ENCODE results near the gene GSG1L.

The GSG1L gene

DNA sequence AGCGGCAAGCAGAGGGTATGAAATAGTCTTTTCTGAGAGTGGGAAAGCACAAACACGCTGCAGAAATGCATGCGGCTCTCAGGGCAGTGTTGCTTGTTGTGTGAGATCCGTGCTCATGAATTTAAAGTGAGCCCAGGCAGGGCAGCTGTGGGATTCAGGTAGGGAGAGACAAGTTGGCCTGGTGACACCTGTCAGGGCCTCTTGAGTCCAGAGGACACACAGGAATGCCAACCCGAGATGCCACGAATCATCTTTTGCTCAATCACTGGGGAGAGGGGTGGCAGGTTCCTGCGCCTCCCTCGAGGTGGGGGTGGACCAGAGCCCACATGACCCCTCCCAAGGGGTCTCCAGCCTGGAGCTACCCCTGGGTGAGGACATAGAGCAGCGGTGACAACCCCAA, 211.9 kb downstream of the GSG1L start:
- Histone ChIP-seq H2BK120ac (ENCODE audit: low read depth, low read length) (no peak overlapping the region), H3K4me3 (ENCODE audit: insufficient read depth in 1 of 2, low read depth in 1 of 2, low read length in 2 of 2) (no peak overlapping the region), H2BK5ac (ENCODE audit: low read depth, low read length, poor library complexity, severe bottlenecking) (no peak overlapping the region), H3K4me1 (ENCODE audit: control insufficient read depth, insufficient read depth, low read depth, low read length) (peaks cover 6% of the 10 kb centered on the region), H3K14ac (ENCODE audit: low read length in 2 of 2) (no peak overlapping the region), H3K9ac (ENCODE audit: low read length) (no peak overlapping the region), H3K27me3 (ENCODE audit: control insufficient read depth in 1 of 2, insufficient read depth in 1 of 2, low read length in 2 of 2) (peaks cover 42 to 70% of the 10 kb centered on the region in 2 experiments), H2BK15ac (ENCODE audit: low read depth, poor library complexity, severe bottlenecking) (no peak overlapping the region), H2BK12ac (ENCODE audit: low read length in 2 of 2) (no peak overlapping the region), H3K79me1 (replicated peaks; ENCODE audit: low read length, poor library complexity, severe bottlenecking) (no peaks in the 10 kb centered on the region), H3K36me3 (ENCODE audit: control insufficient read depth in 1 of 2, insufficient read depth in 2 of 2, low read depth in 1 of 2, low read length in 2 of 2) (no peaks in the 10 kb centered on the region), H4K8ac (ENCODE audit: low read length) (no peak overlapping the region), H3K4me2 (ENCODE audit: low read length, poor library complexity, severe bottlenecking) (no peak overlapping the region), H2AK5ac (ENCODE audit: low read length, severe bottlenecking) (no peak overlapping the region), H3K23ac (ENCODE audit: low read length in 2 of 2) (no peak overlapping the region), H2AFZ (ENCODE audit: low read depth, low read length) (no peak overlapping the region), H3K9me3 (ENCODE audit: control insufficient read depth, low read length) (no peaks in the 10 kb centered on the region), H4K91ac (ENCODE audit: low read length) (no peak overlapping the region), H3K27ac (ENCODE audit: low read length, poor library complexity, severe bottlenecking) (no peak overlapping the region), H3K4ac (ENCODE audit: low read depth in 1 of 2, low read length in 2 of 2) (no peak overlapping the region), H3K18ac (ENCODE audit: low read depth in 1 of 2, low read length in 2 of 2) (no peak overlapping the region)
- WGBS = 62% methylated on average over 9 of the region's 9 CpGs
- DNase-seq = no peak

DNA sequence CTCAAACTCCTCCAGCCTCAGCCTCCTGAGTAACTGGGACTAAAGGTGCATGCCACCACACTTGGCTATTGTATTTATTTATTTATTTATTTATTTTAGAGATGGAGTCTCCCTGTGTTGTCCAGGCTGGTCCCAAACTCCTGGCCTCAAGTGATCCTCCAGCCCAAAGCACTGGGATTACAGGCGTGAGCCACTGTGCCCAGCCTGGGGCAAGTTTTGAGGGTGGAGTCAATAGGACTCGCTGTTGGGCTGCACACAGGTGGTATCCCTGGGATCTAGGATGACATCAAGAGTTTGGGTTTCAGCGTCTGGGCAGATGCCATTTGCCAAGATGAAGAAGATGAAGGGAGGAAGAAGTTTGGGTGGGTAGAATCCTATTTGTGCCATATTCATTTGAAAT, 213.9 kb downstream of the GSG1L start:
- H2BK15ac ChIP-seq (ENCODE audit: low read depth, poor library complexity, severe bottlenecking) = no peak overlapping the region
- H3K4ac ChIP-seq (ENCODE audit: low read depth in 1 of 2, low read length in 2 of 2) = no peak overlapping the region
- H3K79me1 ChIP-seq (replicated peaks; ENCODE audit: low read length, poor library complexity, severe bottlenecking) = no peaks in the 10 kb centered on the region
- H3K9ac ChIP-seq (ENCODE audit: low read length) = no peak overlapping the region
- H3K36me3 ChIP-seq (ENCODE audit: control insufficient read depth in 1 of 2, insufficient read depth in 2 of 2, low read depth in 1 of 2, low read length in 2 of 2) = no peaks in the 10 kb centered on the region
- 90% methylated on average over 2 of the region's 3 CpGs for WGBS
- no peak overlapping the region for H2AK5ac ChIP-seq (ENCODE audit: low read length, severe bottlenecking)
- DNase-seq = no peak
- no peak overlapping the region for H3K27ac ChIP-seq (ENCODE audit: low read length, poor library complexity, severe bottlenecking)
- no peak overlapping the region for H3K4me2 ChIP-seq (ENCODE audit: low read length, poor library complexity, severe bottlenecking)
- peaks cover 45 to 67% of the 10 kb centered on the region in 2 experiments for H3K27me3 ChIP-seq (ENCODE audit: control insufficient read depth in 1 of 2, insufficient read depth in 1 of 2, low read length in 2 of 2)
- H4K8ac ChIP-seq (ENCODE audit: low read length) = no peak overlapping the region
- no peak overlapping the region for H3K4me3 ChIP-seq (ENCODE audit: insufficient read depth in 1 of 2, low read depth in 1 of 2, low read length in 2 of 2)
- H2BK5ac ChIP-seq (ENCODE audit: low read depth, low read length, poor library complexity, severe bottlenecking) = no peak overlapping the region
- H3K14ac ChIP-seq (ENCODE audit: low read length in 2 of 2) = no peak overlapping the region
- no peak overlapping the region for H2BK12ac ChIP-seq (ENCODE audit: low read length in 2 of 2)
- no peak overlapping the region for H2BK120ac ChIP-seq (ENCODE audit: low read depth, low read length)
- no peak overlapping the region for H3K23ac ChIP-seq (ENCODE audit: low read length in 2 of 2)
- H3K4me1 ChIP-seq (ENCODE audit: control insufficient read depth, insufficient read depth, low read depth, low read length) = peaks cover 6% of the 10 kb centered on the region
- H2AFZ ChIP-seq (ENCODE audit: low read depth, low read length) = no peak overlapping the region
- H3K18ac ChIP-seq (ENCODE audit: low read depth in 1 of 2, low read length in 2 of 2) = no peak overlapping the region
- no peak overlapping the region for H4K91ac ChIP-seq (ENCODE audit: low read length)
- no peaks in the 10 kb centered on the region for H3K9me3 ChIP-seq (ENCODE audit: control insufficient read depth, low read length)

DNA sequence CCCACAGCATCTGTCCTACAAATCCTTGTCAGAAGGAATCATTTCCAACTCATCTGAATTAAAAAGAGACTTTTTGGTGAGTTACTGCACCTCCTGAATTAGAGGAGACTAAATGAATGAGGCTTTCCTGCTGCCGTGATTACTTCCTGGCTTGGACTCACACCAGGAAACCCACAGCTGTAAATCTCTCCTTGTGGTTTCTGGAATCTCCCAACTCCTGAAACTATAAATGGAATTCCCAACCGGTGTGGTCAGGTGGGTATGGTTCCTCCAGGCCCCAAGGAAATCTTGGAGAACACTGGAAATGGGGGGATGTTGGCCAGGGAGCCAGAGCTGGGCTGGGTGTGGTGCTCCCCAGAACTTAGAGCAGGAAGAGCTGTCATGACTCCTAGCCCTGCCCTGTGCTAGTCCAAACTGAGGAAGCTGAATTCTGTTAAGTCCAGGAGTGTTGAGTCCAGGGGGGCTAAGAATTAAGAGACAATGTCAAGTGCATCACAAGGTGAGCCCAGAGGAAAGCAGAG, 216.4 kb downstream of the GSG1L start:
- WGBS = 12% methylated on average over 2 of the region's 2 CpGs
- H2BK15ac ChIP-seq (ENCODE audit: low read depth, poor library complexity, severe bottlenecking) = no peak overlapping the region

DNA sequence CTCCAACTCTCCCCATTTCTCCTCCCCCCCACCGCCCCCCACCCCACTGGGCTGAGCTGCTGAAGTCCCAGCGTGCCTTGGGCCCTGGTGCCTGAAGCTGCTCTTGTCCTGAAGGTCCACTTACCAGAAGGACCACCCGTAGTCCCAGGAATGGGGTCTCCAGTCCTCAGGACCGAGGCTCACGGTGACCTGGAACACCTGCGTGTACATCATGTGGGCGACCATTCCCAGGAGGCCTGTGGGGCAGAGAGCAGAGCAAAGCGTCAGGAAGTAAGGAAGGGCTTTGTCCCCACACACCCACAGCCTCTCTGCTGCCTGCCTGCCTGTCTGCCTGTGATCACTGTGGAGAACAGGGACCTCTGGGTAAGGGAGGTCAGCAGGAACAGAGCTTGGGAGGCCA, 218.7 kb downstream of the GSG1L start:
- Histone ChIP-seq H3K36me3 (ENCODE audit: control insufficient read depth in 1 of 2, insufficient read depth in 2 of 2, low read depth in 1 of 2, low read length in 2 of 2) (no peaks in the 10 kb centered on the region), H2BK12ac (ENCODE audit: low read length in 2 of 2) (no peak overlapping the region), H2BK5ac (ENCODE audit: low read depth, low read length, poor library complexity, severe bottlenecking) (no peak overlapping the region), H2AFZ (ENCODE audit: low read depth, low read length) (no peak overlapping the region), H2BK120ac (ENCODE audit: low read depth, low read length) (no peak overlapping the region), H3K27ac (ENCODE audit: low read length, poor library complexity, severe bottlenecking) (no peak overlapping the region), H2BK15ac (ENCODE audit: low read depth, poor library complexity, severe bottlenecking) (no peak overlapping the region), H3K23ac (ENCODE audit: low read length in 2 of 2) (no peak overlapping the region), H3K9me3 (ENCODE audit: control insufficient read depth, low read length) (no peaks in the 10 kb centered on the region), H3K4me3 (ENCODE audit: insufficient read depth in 1 of 2, low read depth in 1 of 2, low read length in 2 of 2) (no peak overlapping the region), H3K18ac (ENCODE audit: low read depth in 1 of 2, low read length in 2 of 2) (no peak overlapping the region), H3K79me1 (replicated peaks; ENCODE audit: low read length, poor library complexity, severe bottlenecking) (no peaks in the 10 kb centered on the region), H4K8ac (ENCODE audit: low read length) (no peak overlapping the region), H3K4me1 (ENCODE audit: control insufficient read depth, insufficient read depth, low read depth, low read length) (peaks cover 6% of the 10 kb centered on the region), H3K4me2 (ENCODE audit: low read length, poor library complexity, severe bottlenecking) (no peak overlapping the region), H2AK5ac (ENCODE audit: low read length, severe bottlenecking) (no peak overlapping the region), H3K4ac (ENCODE audit: low read depth in 1 of 2, low read length in 2 of 2) (no peak overlapping the region), H3K14ac (ENCODE audit: low read length in 2 of 2) (no peak overlapping the region), H4K91ac (ENCODE audit: low read length) (no peak overlapping the region), H3K9ac (ENCODE audit: low read length) (no peak overlapping the region), H3K27me3 (ENCODE audit: control insufficient read depth in 1 of 2, insufficient read depth in 1 of 2, low read length in 2 of 2) (peaks cover 26 to 63% of the 10 kb centered on the region in 2 experiments)
- 75% methylated on average over 7 of the region's 8 CpGs for WGBS
- no peak for DNase-seq

More for the DNA sequence above, 216.4 kb downstream of the GSG1L start:
- H2BK5ac ChIP-seq (ENCODE audit: low read depth, low read length, poor library complexity, severe bottlenecking) = no peak overlapping the region
- H3K4ac ChIP-seq (ENCODE audit: low read depth in 1 of 2, low read length in 2 of 2) = no peak overlapping the region
- no peaks in the 10 kb centered on the region for H3K36me3 ChIP-seq (ENCODE audit: control insufficient read depth in 1 of 2, insufficient read depth in 2 of 2, low read depth in 1 of 2, low read length in 2 of 2)
- H3K27ac ChIP-seq (ENCODE audit: low read length, poor library complexity, severe bottlenecking) = no peak overlapping the region
- peaks cover 6% of the 10 kb centered on the region for H3K4me1 ChIP-seq (ENCODE audit: control insufficient read depth, insufficient read depth, low read depth, low read length)
- H3K18ac ChIP-seq (ENCODE audit: low read depth in 1 of 2, low read length in 2 of 2) = no peak overlapping the region
- no peak overlapping the region for H2BK120ac ChIP-seq (ENCODE audit: low read depth, low read length)
- H3K9me3 ChIP-seq (ENCODE audit: control insufficient read depth, low read length) = no peaks in the 10 kb centered on the region
- no peak overlapping the region for H3K4me3 ChIP-seq (ENCODE audit: insufficient read depth in 1 of 2, low read depth in 1 of 2, low read length in 2 of 2)
- peaks cover 38 to 65% of the 10 kb centered on the region in 2 experiments for H3K27me3 ChIP-seq (ENCODE audit: control insufficient read depth in 1 of 2, insufficient read depth in 1 of 2, low read length in 2 of 2)
- H3K14ac ChIP-seq (ENCODE audit: low read length in 2 of 2) = no peak overlapping the region
- no peak overlapping the region for H3K4me2 ChIP-seq (ENCODE audit: low read length, poor library complexity, severe bottlenecking)
- H4K91ac ChIP-seq (ENCODE audit: low read length) = no peak overlapping the region
- H2AFZ ChIP-seq (ENCODE audit: low read depth, low read length) = no peak overlapping the region
- H3K23ac ChIP-seq (ENCODE audit: low read length in 2 of 2) = no peak overlapping the region
- H4K8ac ChIP-seq (ENCODE audit: low read length) = no peak overlapping the region
- no peak overlapping the region for H3K9ac ChIP-seq (ENCODE audit: low read length)
- DNase-seq = peak; percentile 1
- H3K79me1 ChIP-seq (replicated peaks; ENCODE audit: low read length, poor library complexity, severe bottlenecking) = no peaks in the 10 kb centered on the region
- H2BK12ac ChIP-seq (ENCODE audit: low read length in 2 of 2) = no peak overlapping the region
- no peak overlapping the region for H2AK5ac ChIP-seq (ENCODE audit: low read length, severe bottlenecking)
